GM23338 (cell line): Measurements from ENCODE around the gene DDX56. TPM values are rescaled to one million over a fixed set of nuclear protein-coding genes. Genes with fewer than 3 reads are reported as not detected.

Source experiments
- ATAC-seq: fragments of 200-7000 bp; cut with Tn5 transposase; 3 replicates; pipeline ENCODE4 v1.9.1; 2020
- DNase-seq: peaks from one replicate; pipeline ENCODE4 v3.0.0-alpha.2; 2015; ENCODE audit warnings: low spot score
- H2AFZ ChIP-seq: fragments of 200-600 bp; sonication (generic); 2 replicates; pipeline ENCODE4 v1.8.0; 2016; ENCODE audit warnings: antibody characterized with exemption, mild to moderate bottlenecking, moderate library complexity
- H3F3A ChIP-seq: fragments of 200-600 bp; sonication (generic); replicated peaks from 2 replicates; pipeline ENCODE4 v1.8.0; 2017; ENCODE audit warnings: antibody characterized with exemption, mixed run types, low read depth
- H3K27ac ChIP-seq: fragments of 200-600 bp; sonication (generic); 2 replicates; pipeline ENCODE4 v1.6.1; 2016; ENCODE audit warnings: low read depth
- H3K27me3 ChIP-seq: fragments of 200-600 bp; sonication (generic); 2 replicates; pipeline ENCODE4 v1.8.0; 2016; ENCODE audit warnings: mild to moderate bottlenecking, mixed run types, moderate library complexity; ENCODE audit not compliant: insufficient read depth
- H3K36me3 ChIP-seq: fragments of 200-600 bp; sonication (generic); 2 replicates; pipeline ENCODE4 v1.8.0; 2016; ENCODE audit warnings: mild to moderate bottlenecking; ENCODE audit not compliant: insufficient read depth
- H3K4me1 ChIP-seq: fragments of 200-600 bp; sonication (generic); 2 replicates; pipeline ENCODE4 v1.8.0; 2016; ENCODE audit warnings: mild to moderate bottlenecking, moderate library complexity; ENCODE audit not compliant: insufficient read depth
- H3K4me2 ChIP-seq: fragments of 200-600 bp; sonication (generic); 2 replicates; pipeline ENCODE4 v1.7.1; 2017; ENCODE audit warnings: mixed run types
- H3K4me3 ChIP-seq: fragments of 200-600 bp; sonication (generic); 2 replicates; pipeline ENCODE4 v1.6.1; 2016; ENCODE audit warnings: mixed run types
- H3K79me2 ChIP-seq: fragments of 200-600 bp; sonication (generic); replicated peaks from 2 replicates; pipeline ENCODE4 v1.8.0; 2017; ENCODE audit warnings: mild to moderate bottlenecking; ENCODE audit not compliant: insufficient read depth
- H3K9me2 ChIP-seq: fragments of 200-600 bp; sonication (generic); 2 replicates; pipeline ENCODE4 v1.8.0; 2017; ENCODE audit not compliant: insufficient read depth
- H4K20me1 ChIP-seq: fragments of 200-600 bp; sonication (generic); replicated peaks from 2 replicates; pipeline ENCODE4 v1.8.0; 2017; ENCODE audit warnings: mild to moderate bottlenecking; ENCODE audit not compliant: insufficient read depth
- H3K27ac Mint-ChIP-seq: 2 replicates; pipeline ENCODE4 v1.8.0; 2020; ENCODE audit warnings: inconsistent platforms, mild to moderate bottlenecking, moderate library complexity, mixed read lengths
- H3K27me3 Mint-ChIP-seq: 3 replicates; pipeline ENCODE4 v1.8.0; 2022; ENCODE audit warnings: low read depth, mild to moderate bottlenecking, moderate library complexity, mixed read lengths, inconsistent platforms; ENCODE audit not compliant: insufficient read depth, poor library complexity
- H3K36me3 Mint-ChIP-seq: 3 replicates; pipeline ENCODE4 v1.8.0; 2021; ENCODE audit warnings: low read depth, mild to moderate bottlenecking, inconsistent platforms, moderate library complexity, mixed read lengths
- H3K4me1 Mint-ChIP-seq: 3 replicates; pipeline ENCODE4 v1.8.0; 2020; ENCODE audit warnings: mild to moderate bottlenecking, inconsistent platforms, mixed read lengths
- H3K4me3 Mint-ChIP-seq: 3 replicates; pipeline ENCODE4 v1.8.0; 2021; ENCODE audit warnings: moderate library complexity, mild to moderate bottlenecking, inconsistent platforms, mixed read lengths
- H3K9me3 Mint-ChIP-seq: 3 replicates; pipeline ENCODE4 v1.8.0; 2020; ENCODE audit warnings: moderate library complexity, mild to moderate bottlenecking, inconsistent platforms, mixed read lengths
- CREB1 ChIP-seq: fragments of 250-450 bp; sonication (Bioruptor Pico); IDR thresholded peaks from 2 replicates; pipeline ENCODE4 v1.5.0; 2020; ENCODE audit warnings: low read depth, mild to moderate bottlenecking, moderate library complexity
- CTCF ChIP-seq, 2 experiments: fragments of 200-600 bp in 1 of 2; sonication (generic) in 1 of 2; conservative IDR thresholded peaks; 2 replicates each; pipeline versions ENCODE4 v1.5.1 to v1.6.1; 2016 to 2017; ENCODE audit warnings: antibody characterized with exemption in 2 of 2, low read depth in 2 of 2, mild to moderate bottlenecking in 2 of 2, moderate library complexity in 1 of 2
- ETS1 ChIP-seq: IDR thresholded peaks from 2 replicates; pipeline ENCODE4 v1.6.1; 2016; ENCODE audit warnings: antibody characterized with exemption
- EZH2 ChIP-seq: fragments of 200-600 bp; sonication (generic); IDR thresholded peaks from one replicate; pipeline ENCODE4 v1.8.0; 2017; ENCODE audit warnings: antibody characterized with exemption, mild to moderate bottlenecking, low read depth; ENCODE audit not compliant: unreplicated experiment
- EZH2phosphoT487 ChIP-seq: fragments of 200-600 bp; sonication (generic); IDR thresholded peaks from one replicate; pipeline ENCODE4 v1.8.1; 2018; ENCODE audit warnings: antibody characterized with exemption; ENCODE audit not compliant: unreplicated experiment
- JUNB ChIP-seq: IDR thresholded peaks from one replicate; pipeline ENCODE4 v1.6.1; 2016; ENCODE audit warnings: antibody characterized with exemption; ENCODE audit not compliant: unreplicated experiment
- NANOG ChIP-seq: IDR thresholded peaks from 2 replicates; pipeline ENCODE4 v1.6.1; 2016; ENCODE audit warnings: antibody characterized with exemption, borderline replicate concordance
- POLR2AphosphoS5 ChIP-seq: IDR thresholded peaks from 2 replicates; pipeline ENCODE4 v1.6.1; 2016; ENCODE audit warnings: antibody characterized with exemption, low read depth
- STAT1 ChIP-seq: IDR thresholded peaks from one replicate; pipeline ENCODE4 v1.6.1; 2016; ENCODE audit warnings: antibody characterized with exemption; ENCODE audit not compliant: unreplicated experiment
- ZNF114 ChIP-seq: fragments of 250-450 bp; sonication (Bioruptor Pico); IDR thresholded peaks from 2 replicates; pipeline ENCODE4 v1.5.0; 2020; ENCODE audit warnings: mild to moderate bottlenecking, moderate library complexity
- ZNF331 ChIP-seq: fragments of 250-450 bp; sonication (Bioruptor Pico); IDR thresholded peaks from 2 replicates; pipeline ENCODE4 v1.5.0; 2020; ENCODE audit warnings: low read depth, mild to moderate bottlenecking, moderate library complexity
- polyA plus RNA-seq: library from polyadenylated mRNA; unstranded; fragments of >200 nt; fragmentation: Nextera tagmentation; extraction: Ambion mirVana; gene quantifications from 2 replicates; pipeline ENCODE4 v1.2.1, GENCODE V29; 2016
- total RNA-seq: library from RNA; depleted of rRNA; stranded (reverse); fragments of >200 nt; shearing (Covaris generic); gene quantifications from 2 replicates; pipeline ENCODE4 v1.2.3, GENCODE V29; 2014
- TF ChIP-seq, protein P1 (sequence below): IDR thresholded peaks from one replicate; pipeline ENCODE4 v1.6.1; 2018; ENCODE audit warnings: antibody characterized with exemption; ENCODE audit not compliant: unreplicated experiment
- TF ChIP-seq, protein P2 (sequence below): fragments of 250-450 bp; sonication (Bioruptor Pico); IDR thresholded peaks from 2 replicates; pipeline ENCODE4 v1.5.0; 2020; ENCODE audit warnings: mild to moderate bottlenecking, moderate library complexity

DDX56 gene
- total and polyA plus RNA-seq, 2 experiments from 2014 or later, result 44.1 to 72.3 TPM

GRCh38 chr7:44541876-44542610 lies 31.7 kb downstream of the DDX56 start:
- TF ChIP-seq NANOG (no peak), ZNF331 (no peak), POLR2AphosphoS5 (no peak), EZH2phosphoT487 (no peak), ZNF114 (CRISPR knock-in tag) (no peak), JUNB (no peak), CTCF (conservative IDR thresholded peaks at IDR 0.05; ENCODE audit: low read depth in 2 of 2) (no peak), EZH2 (no peak), ETS1 (no peak), STAT1 (no peak), CREB1 (CRISPR knock-in tag) (no peak)
- TF ChIP-seq, protein P1, sequence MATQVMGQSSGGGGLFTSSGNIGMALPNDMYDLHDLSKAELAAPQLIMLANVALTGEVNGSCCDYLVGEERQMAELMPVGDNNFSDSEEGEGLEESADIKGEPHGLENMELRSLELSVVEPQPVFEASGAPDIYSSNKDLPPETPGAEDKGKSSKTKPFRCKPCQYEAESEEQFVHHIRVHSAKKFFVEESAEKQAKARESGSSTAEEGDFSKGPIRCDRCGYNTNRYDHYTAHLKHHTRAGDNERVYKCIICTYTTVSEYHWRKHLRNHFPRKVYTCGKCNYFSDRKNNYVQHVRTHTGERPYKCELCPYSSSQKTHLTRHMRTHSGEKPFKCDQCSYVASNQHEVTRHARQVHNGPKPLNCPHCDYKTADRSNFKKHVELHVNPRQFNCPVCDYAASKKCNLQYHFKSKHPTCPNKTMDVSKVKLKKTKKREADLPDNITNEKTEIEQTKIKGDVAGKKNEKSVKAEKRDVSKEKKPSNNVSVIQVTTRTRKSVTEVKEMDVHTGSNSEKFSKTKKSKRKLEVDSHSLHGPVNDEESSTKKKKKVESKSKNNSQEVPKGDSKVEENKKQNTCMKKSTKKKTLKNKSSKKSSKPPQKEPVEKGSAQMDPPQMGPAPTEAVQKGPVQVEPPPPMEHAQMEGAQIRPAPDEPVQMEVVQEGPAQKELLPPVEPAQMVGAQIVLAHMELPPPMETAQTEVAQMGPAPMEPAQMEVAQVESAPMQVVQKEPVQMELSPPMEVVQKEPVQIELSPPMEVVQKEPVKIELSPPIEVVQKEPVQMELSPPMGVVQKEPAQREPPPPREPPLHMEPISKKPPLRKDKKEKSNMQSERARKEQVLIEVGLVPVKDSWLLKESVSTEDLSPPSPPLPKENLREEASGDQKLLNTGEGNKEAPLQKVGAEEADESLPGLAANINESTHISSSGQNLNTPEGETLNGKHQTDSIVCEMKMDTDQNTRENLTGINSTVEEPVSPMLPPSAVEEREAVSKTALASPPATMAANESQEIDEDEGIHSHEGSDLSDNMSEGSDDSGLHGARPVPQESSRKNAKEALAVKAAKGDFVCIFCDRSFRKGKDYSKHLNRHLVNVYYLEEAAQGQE, result no peak
- TF ChIP-seq, protein P2, sequence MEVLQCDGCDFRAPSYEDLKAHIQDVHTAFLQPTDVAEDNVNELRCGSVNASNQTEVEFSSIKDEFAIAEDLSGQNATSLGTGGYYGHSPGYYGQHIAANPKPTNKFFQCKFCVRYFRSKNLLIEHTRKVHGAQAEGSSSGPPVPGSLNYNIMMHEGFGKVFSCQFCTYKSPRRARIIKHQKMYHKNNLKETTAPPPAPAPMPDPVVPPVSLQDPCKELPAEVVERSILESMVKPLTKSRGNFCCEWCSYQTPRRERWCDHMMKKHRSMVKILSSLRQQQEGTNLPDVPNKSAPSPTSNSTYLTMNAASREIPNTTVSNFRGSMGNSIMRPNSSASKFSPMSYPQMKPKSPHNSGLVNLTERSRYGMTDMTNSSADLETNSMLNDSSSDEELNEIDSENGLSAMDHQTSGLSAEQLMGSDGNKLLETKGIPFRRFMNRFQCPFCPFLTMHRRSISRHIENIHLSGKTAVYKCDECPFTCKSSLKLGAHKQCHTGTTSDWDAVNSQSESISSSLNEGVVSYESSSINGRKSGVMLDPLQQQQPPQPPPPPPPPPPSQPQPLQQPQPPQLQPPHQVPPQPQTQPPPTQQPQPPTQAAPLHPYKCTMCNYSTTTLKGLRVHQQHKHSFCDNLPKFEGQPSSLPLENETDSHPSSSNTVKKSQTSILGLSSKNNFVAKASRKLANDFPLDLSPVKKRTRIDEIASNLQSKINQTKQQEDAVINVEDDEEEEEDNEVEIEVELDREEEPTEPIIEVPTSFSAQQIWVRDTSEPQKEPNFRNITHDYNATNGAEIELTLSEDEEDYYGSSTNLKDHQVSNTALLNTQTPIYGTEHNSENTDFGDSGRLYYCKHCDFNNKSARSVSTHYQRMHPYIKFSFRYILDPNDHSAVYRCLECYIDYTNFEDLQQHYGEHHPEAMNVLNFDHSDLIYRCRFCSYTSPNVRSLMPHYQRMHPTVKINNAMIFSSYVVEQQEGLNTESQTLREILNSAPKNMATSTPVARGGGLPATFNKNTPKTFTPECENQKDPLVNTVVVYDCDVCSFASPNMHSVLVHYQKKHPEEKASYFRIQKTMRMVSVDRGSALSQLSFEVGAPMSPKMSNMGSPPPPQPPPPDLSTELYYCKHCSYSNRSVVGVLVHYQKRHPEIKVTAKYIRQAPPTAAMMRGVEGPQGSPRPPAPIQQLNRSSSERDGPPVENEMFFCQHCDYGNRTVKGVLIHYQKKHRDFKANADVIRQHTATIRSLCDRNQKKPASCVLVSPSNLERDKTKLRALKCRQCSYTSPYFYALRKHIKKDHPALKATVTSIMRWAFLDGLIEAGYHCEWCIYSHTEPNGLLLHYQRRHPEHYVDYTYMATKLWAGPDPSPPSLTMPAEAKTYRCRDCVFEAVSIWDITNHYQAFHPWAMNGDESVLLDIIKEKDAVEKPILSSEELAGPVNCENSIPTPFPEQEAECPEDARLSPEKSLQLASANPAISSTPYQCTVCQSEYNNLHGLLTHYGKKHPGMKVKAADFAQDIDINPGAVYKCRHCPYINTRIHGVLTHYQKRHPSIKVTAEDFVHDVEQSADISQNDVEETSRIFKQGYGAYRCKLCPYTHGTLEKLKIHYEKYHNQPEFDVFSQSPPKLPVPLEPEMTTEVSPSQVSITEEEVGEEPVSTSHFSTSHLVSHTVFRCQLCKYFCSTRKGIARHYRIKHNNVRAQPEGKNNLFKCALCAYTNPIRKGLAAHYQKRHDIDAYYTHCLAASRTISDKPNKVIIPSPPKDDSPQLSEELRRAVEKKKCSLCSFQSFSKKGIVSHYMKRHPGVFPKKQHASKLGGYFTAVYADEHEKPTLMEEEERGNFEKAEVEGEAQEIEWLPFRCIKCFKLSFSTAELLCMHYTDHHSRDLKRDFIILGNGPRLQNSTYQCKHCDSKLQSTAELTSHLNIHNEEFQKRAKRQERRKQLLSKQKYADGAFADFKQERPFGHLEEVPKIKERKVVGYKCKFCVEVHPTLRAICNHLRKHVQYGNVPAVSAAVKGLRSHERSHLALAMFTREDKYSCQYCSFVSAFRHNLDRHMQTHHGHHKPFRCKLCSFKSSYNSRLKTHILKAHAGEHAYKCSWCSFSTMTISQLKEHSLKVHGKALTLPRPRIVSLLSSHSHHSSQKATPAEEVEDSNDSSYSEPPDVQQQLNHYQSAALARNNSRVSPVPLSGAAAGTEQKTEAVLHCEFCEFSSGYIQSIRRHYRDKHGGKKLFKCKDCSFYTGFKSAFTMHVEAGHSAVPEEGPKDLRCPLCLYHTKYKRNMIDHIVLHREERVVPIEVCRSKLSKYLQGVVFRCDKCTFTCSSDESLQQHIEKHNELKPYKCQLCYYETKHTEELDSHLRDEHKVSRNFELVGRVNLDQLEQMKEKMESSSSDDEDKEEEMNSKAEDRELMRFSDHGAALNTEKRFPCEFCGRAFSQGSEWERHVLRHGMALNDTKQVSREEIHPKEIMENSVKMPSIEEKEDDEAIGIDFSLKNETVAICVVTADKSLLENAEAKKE (CRISPR knock-in tag), result no peak
- H3K4me3 ChIP-seq, result no peak overlapping the region
- H3K27ac ChIP-seq, result no peak overlapping the region
- H3K4me1 ChIP-seq, result no peaks in the 10 kb centered on the region
- Mint-ChIP-seq H3K27me3 (peaks cover 13% of the 10 kb centered on the region), H3K4me1 (no peaks in the 10 kb centered on the region; the same call in 1 of the 3 replicates), H3K27ac (no peak overlapping the region), H3K36me3 (no peaks in the 10 kb centered on the region), H3K4me3 (no peak overlapping the region), H3K9me3 (no peaks in the 10 kb centered on the region)
- H3F3A ChIP-seq, result no peaks in the 10 kb centered on the region
- no peak overlapping the region for H2AFZ ChIP-seq
- H3K36me3 ChIP-seq, result no peaks in the 10 kb centered on the region
- no peaks in the 10 kb centered on the region for H3K9me2 ChIP-seq
- H3K27me3 ChIP-seq, result no peaks in the 10 kb centered on the region
- H3K79me2 ChIP-seq, result no peaks in the 10 kb centered on the region
- no peaks in the 10 kb centered on the region for H4K20me1 ChIP-seq
- ATAC-seq, result no peak
- no peak for DNase-seq
- H3K4me2 ChIP-seq, result no peak overlapping the region
